HG03460 (cell line): ENCODE results near the gene CRIM1.
"Not testable (repeated sequence)": the region's sequence is repeated elsewhere in the genome, so short reads cannot be mapped to it uniquely, and the experiment has no call there.

Experiments
- ATAC-seq: cut with Tn5 transposase; IDR thresholded peaks from one replicate; pipeline ENCODE4 v1.9.1; 2021; ENCODE audit not compliant: unreplicated experiment

The CRIM1 gene

GRCh38 chr2:36355151-36355889 is at the start of gene CRIM1:
CRIM1 (plus strand) TSS chr2:36355778; CDS start chr2:36356293, 515 bp downstream.
- peak; percentile 38 for ATAC-seq

- ATAC-seq: no peak
These were observed 48.1 kb upstream of the CRIM1 start for GRCh38 chr2:36307441-36307840.

GRCh38 chr2:36310444-36310843 is 45.1 kb upstream of the CRIM1 start:
- ATAC-seq: not testable (repeated sequence)

- no peak for ATAC-seq
These were observed 37.0 kb upstream of the CRIM1 start for GRCh38 chr2:36318547-36318946.

- ATAC-seq: no peak
These were observed 33.5 kb upstream of the CRIM1 start for GRCh38 chr2:36322108-36322507.

- ATAC-seq: no peak
These were observed 29.3 kb upstream of the CRIM1 start for GRCh38 chr2:36326286-36326685.

- ATAC-seq: no peak
These were observed 26.3 kb upstream of the CRIM1 start for GRCh38 chr2:36329251-36329650.

GRCh38 chr2:36329746-36330472 is 25.7 kb upstream of the CRIM1 start:
- no peak for ATAC-seq

- no peak for ATAC-seq
These were observed 24.8 kb upstream of the CRIM1 start for GRCh38 chr2:36330473-36331395.

- no peak for ATAC-seq
These were observed 22.1 kb upstream of the CRIM1 start for GRCh38 chr2:36333350-36334012.

- no peak for ATAC-seq
These were observed 20.0 kb upstream of the CRIM1 start for GRCh38 chr2:36335597-36335996.

GRCh38 chr2:36336321-36336720 is 19.3 kb upstream of the CRIM1 start:
- no peak for ATAC-seq

GRCh38 chr2:36337354-36337753 is 18.2 kb upstream of the CRIM1 start:
- no peak for ATAC-seq

- no peak for ATAC-seq
These were observed 17.3 kb upstream of the CRIM1 start for GRCh38 chr2:36338124-36338826.

GRCh38 chr2:36338827-36339145 is 16.8 kb upstream of the CRIM1 start:
- ATAC-seq: no peak

- ATAC-seq: no peak
These were observed 15.9 kb upstream of the CRIM1 start for GRCh38 chr2:36339607-36340218.

GRCh38 chr2:36343606-36344005 is 12.0 kb upstream of the CRIM1 start:
- ATAC-seq: no peak

- no peak for ATAC-seq
These were observed 6.9 kb upstream of the CRIM1 start for GRCh38 chr2:36348721-36349120.

GRCh38 chr2:36351291-36351690 is 4.3 kb upstream of the CRIM1 start:
- no peak for ATAC-seq

GRCh38 chr2:36351736-36352349 is 3.7 kb upstream of the CRIM1 start:
- ATAC-seq: no peak
